HG03575 (cell line): ENCODE data around the gene SYT11.

Experiments used
- ATAC-seq: cut with Tn5 transposase; IDR thresholded peaks from one replicate; pipeline ENCODE4 v1.9.1; 2021; ENCODE audit not compliant: unreplicated experiment, insufficient number of reproducible peaks, low FRiP score; ENCODE audit errors: extremely low read depth

Gene SYT11

DNA sequence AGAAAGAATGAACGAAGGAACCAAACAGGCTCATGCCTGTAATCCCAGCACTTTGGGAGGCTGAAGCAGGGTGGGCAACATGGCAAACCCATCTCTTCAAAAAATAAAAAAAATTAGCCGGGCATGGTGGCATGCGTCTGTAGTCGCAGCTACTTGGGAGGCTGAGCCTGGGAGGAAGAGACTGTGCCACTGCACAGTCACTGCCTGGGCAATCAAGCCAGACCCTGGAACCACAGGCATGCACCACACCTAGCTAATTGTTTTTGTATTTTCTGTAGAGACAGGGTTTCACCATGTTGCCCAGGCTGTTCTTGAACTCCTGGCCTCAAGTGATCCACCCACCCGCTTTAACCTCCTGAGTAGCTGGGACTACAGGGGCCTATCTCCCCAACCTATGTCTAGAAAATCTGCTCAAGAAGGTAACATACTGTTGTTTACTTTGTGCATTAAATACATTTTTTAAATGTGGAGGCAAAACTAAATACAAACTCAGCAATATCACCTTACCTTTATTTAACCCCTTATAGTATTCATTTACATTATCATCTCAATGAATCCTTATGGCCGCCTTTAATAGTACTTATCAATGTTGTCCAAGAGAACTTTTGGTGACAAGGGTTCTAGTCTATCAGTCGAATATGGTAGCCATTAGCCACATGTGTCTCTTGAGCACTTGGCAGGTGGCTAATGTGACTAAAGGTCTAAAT, 72.1 kb downstream of the SYT11 start:
- no peak for ATAC-seq

DNA sequence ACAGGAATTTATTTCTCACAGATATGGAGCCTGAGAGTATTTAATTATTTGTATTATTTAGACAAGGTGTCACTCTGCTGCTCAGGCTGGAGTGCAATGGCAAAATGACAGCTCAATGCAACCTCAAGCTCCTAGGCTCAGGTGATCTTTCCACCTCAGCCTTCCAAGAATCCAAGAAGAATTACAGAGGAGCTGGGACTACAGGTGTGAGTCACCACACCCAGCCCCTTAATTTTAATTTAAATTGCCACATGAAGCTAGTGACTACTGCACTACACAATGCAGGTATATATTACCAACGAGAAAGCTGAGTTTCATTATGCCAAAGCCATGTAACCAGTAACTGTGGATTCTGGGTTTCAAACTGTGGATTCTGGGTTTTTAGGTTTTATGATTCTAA, 72.7 kb downstream of the SYT11 start:
- ATAC-seq, result no peak

DNA sequence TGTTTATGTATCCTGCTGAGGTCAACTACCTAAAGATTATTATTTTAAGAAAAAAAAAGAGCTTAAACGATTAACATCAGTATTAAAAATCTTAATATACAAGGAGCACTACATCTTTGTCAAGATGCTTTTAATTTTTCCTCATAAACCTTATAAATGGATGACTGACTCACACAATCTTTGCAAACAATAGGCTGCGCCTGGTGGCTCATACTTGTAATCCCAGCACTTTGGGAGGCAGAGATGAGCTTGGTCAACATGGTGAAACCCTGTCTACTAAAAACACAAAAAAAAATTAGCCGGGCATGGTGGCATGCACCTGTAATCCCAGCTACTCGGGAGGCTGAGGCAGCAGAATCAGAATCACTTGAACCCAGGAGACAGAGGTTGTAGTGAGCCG, 73.1 kb downstream of the SYT11 start:
- no peak for ATAC-seq

GRCh38 chr1:155933591-155934096, 74.3 kb downstream of the SYT11 start:
- no peak for ATAC-seq

DNA sequence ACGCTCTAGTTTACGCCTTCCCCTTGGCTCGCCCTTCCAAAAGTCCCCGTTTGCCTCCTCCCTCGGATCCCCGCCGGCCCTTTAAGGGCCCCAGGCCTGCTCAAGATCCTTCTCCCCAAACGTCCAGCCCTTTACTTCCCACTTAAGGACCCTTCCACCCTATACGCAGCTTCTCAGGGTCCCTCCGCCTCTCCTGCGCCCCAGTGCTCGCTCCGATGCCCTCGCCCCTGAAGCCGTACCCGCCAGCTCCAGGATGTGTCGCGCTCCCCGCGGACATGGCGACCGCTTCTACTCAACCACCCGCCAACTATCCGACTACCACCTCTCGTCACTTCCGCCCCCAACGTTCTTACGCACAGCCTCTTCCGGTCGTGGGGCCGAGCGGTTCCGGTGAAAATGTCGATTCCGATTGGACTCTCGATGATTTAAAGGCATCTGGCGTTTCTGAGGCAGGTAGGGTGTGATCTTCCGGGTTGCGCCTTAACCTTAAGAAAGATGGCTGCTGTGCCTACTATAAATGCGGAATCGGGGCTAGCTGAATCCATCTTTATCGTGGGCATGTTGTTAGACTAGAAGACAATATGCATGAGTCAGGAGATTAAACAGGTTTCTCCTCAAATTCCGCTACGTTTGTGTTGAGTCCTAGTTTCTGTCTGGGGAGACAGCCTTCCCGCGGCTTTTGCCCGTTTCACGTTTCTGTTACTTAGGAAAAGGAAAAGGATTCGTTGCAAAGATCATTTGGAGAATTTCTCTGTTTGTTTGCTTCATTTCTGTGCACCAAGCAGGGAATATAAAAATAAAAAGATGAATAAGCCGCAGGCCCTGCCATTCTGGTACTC, 74.9 kb downstream of the SYT11 start, which contains the start of gene KHDC4:
Gene KHDC4 (minus strand): TSS at position 317 of the 839 bp plus-strand sequence. CDS start 40 bp downstream, at position 277.
- ATAC-seq, result peak; percentile 45
